Posterior cingulate gyrus (tissue), 11 donors: ENCODE measurements around the gene LTBP4.
"Not testable (repeated sequence)": the region's sequence is repeated elsewhere in the genome, so short reads cannot be mapped to it uniquely, and the experiment has no call there.

Source experiments
- DNase-seq, 10 donors: peaks; one replicate each; pipeline versions ENCODE4 v3.0.0 to v3.0.0-alpha.2; 2020 to 2021; ENCODE audit warnings: mixed read lengths in 3 of 10
- intact Hi-C: fragments of 100-400 bp; cut with DNase I; formaldehyde crosslinking; loops from one replicate; pipeline ENCODE4 v1.15.1; 2023

Gene LTBP4

GRCh38 chr19:40624369-40625153 is 23.4 kb downstream of the LTBP4 start:
- DNase-seq, intact Hi-C loops: not testable (repeated sequence)

GRCh38 chr19:40625406-40626120 is 24.4 kb downstream of the LTBP4 start:
- intact Hi-C loops: no loop called here
- DNase-seq: peak in 1 of 10 donors; percentile 55

GRCh38 chr19:40626918-40627317 is 25.7 kb downstream of the LTBP4 start:
- peak in 1 of 10 donors; percentile 57 for DNase-seq

GRCh38 chr19:40627486-40628279 is 26.5 kb downstream of the LTBP4 start:
- DNase-seq: peak in 1 of 10 donors; percentile 81
- intact Hi-C loops: no loop called here

More at GRCh38 chr19:40626918-40627317, 25.7 kb downstream of the LTBP4 start:
- intact Hi-C loops: no loop called here

GRCh38 chr19:40629346-40629745 is 28.2 kb downstream of the LTBP4 start:
- intact Hi-C loops: no loop called here
- peak in 1 of 10 donors; percentile 76 for DNase-seq

- intact Hi-C loops: loop anchor here (10.0 kb wide), 1 partner anchor 326 kb away; no protein-coding TSS in a partner anchor
- peak in 1 of 10 donors; percentile 33 for DNase-seq
These were observed 29.5 kb downstream of the LTBP4 start for GRCh38 chr19:40630571-40631160.

GRCh38 chr19:40632311-40633036 is 31.3 kb downstream of the LTBP4 start:
- DNase-seq: peak in 2 of 10 donors; percentile 16 to 25
- intact Hi-C loops: loop anchor here (10.0 kb wide), 1 partner anchor 328 kb away; no protein-coding TSS in a partner anchor

- peak in 2 of 10 donors; percentile 0 to 1 for DNase-seq
- intact Hi-C loops: loop anchor here (10.0 kb wide), 1 partner anchor 328 kb away; no protein-coding TSS in a partner anchor
These were observed 32.0 kb downstream of the LTBP4 start for GRCh38 chr19:40633207-40633606.

- intact Hi-C loops: loop anchor here (10.0 kb wide), 1 partner anchor 334 kb away; no protein-coding TSS in a partner anchor
- no peak for DNase-seq
These were observed 37.2 kb downstream of the LTBP4 start for GRCh38 chr19:40638327-40638726.

- peak in 1 of 10 donors; percentile 63 for DNase-seq
- intact Hi-C loops: loop anchor here (10.0 kb wide), 1 partner anchor 335 kb away; no protein-coding TSS in a partner anchor
These were observed 38.4 kb downstream of the LTBP4 start for GRCh38 chr19:40639638-40639982.

GRCh38 chr19:40640744-40641143 is 39.6 kb downstream of the LTBP4 start:
- intact Hi-C loops: no loop called here
- peak in 2 of 10 donors; percentile 24 to 49 for DNase-seq

GRCh38 chr19:40641281-40641680 is 40.1 kb downstream of the LTBP4 start:
- intact Hi-C loops: no loop called here
- peak in 2 of 10 donors; percentile 18 to 60 for DNase-seq

- DNase-seq: peak in 2 of 10 donors; percentile 38 to 49
- intact Hi-C loops: no loop called here
These were observed 41.0 kb downstream of the LTBP4 start for GRCh38 chr19:40642051-40642706.

- no peak for DNase-seq
- intact Hi-C loops: no loop called here
These were observed 41.7 kb downstream of the LTBP4 start for GRCh38 chr19:40642757-40643305.

GRCh38 chr19:40646743-40647254 is 45.6 kb downstream of the LTBP4 start:
- DNase-seq: no peak
- intact Hi-C loops: no loop called here

GRCh38 chr19:40649903-40650675 is 48.9 kb downstream of the LTBP4 start:
- intact Hi-C loops: not testable (repeated sequence)
- DNase-seq: peak in 1 of 10 donors; percentile 8

- intact Hi-C loops: no loop called here
- peak in 1 of 10 donors; percentile 36 for DNase-seq
These were observed 49.7 kb downstream of the LTBP4 start for GRCh38 chr19:40650749-40651305.
